ENCODE data around the gene HOXD9. TPM values are rescaled to one million over a fixed set of nuclear protein-coding genes. Genes with fewer than 3 reads are reported as not detected.

HOXD9 gene
- polyA plus RNA-seq, 1 donor (not counting 4 experiments of a cell fraction or from before 2014, with no cell fraction given) = not detected

GRCh38 chr2:176125772-176126054 lies 3.2 kb downstream of the HOXD9 start:
- no peak overlapping the region for H3K4me3 ChIP-seq (ENCODE audit: control insufficient read depth in 2 of 3, extremely low read depth in 1 of 3, insufficient read depth in 2 of 3, low read depth in 1 of 3, low read length in 3 of 3)
- no peak overlapping the region for H3K27ac ChIP-seq (ENCODE audit: control insufficient read depth, insufficient read depth, low read length)
- DNase-seq (ENCODE audit: low read depth, low spot score) = no peak
- no peak overlapping the region for H2AFZ ChIP-seq (ENCODE audit: control insufficient read depth, low read length)
- no peak for FAIRE-seq
- H3K4me2 ChIP-seq (ENCODE audit: control insufficient read depth, extremely low read depth, insufficient read depth, low read depth, low read length) = no peak overlapping the region
- peaks cover 96% of the 10 kb centered on the region for H3K27me3 ChIP-seq (ENCODE audit: control insufficient read depth, extremely low read depth, insufficient read depth, low read length)
- H3K79me2 ChIP-seq (ENCODE audit: control insufficient read depth, insufficient read depth, low read length) = no peaks in the 10 kb centered on the region
- no peaks in the 10 kb centered on the region for H3K9me3 ChIP-seq (ENCODE audit: control insufficient read depth, low read depth, low read length)
- TF ChIP-seq EZH2 (IDR thresholded peaks at IDR 0.05; ENCODE audit: low read length) (peak; percentile 31), CTCF (optimal IDR thresholded peaks at IDR 0.05 in 1 of 3, IDR thresholded peaks at IDR 0.05 in 1 of 3, conservative IDR thresholded peaks at IDR 0.05 in 1 of 3; ENCODE audit: extremely low read depth in 1 of 3, insufficient read depth in 2 of 3, low read length in 3 of 3) (no peak)
- dilution Hi-C loops (cut with MboI; ENCODE audit: extremely low pct_ligation_motif_present, low sequenced_read_pairs) = no loop called here
- H3K36me3 ChIP-seq (ENCODE audit: control insufficient read depth in 2 of 2, extremely low read depth in 1 of 2, insufficient read depth in 2 of 2, low read length in 2 of 2) = no peaks in the 10 kb centered on the region
- no peaks in the 10 kb centered on the region for H3K4me1 ChIP-seq (ENCODE audit: control insufficient read depth, extremely low read depth, insufficient read depth, low read length)
- H4K20me1 ChIP-seq (ENCODE audit: control insufficient read depth, extremely low read depth, insufficient read depth, low read length) = no peaks in the 10 kb centered on the region
- H3K9ac ChIP-seq (ENCODE audit: control insufficient read depth, extremely low read depth, insufficient read depth, low read length) = no peak overlapping the region
- no peaks in the 10 kb centered on the region for H3K9me1 ChIP-seq (ENCODE audit: control insufficient read depth, extremely low read depth, insufficient read depth, low read length)

GRCh38 chr2:176126929-176127773 lies 4.6 kb downstream of the HOXD9 start:
- Histone ChIP-seq H3K27me3 (ENCODE audit: control insufficient read depth, extremely low read depth, insufficient read depth, low read length) (peaks cover 94% of the 10 kb centered on the region), H4K20me1 (ENCODE audit: control insufficient read depth, extremely low read depth, insufficient read depth, low read length) (no peaks in the 10 kb centered on the region), H3K4me1 (ENCODE audit: control insufficient read depth, extremely low read depth, insufficient read depth, low read length) (no peaks in the 10 kb centered on the region), H3K79me2 (ENCODE audit: control insufficient read depth, insufficient read depth, low read length) (no peaks in the 10 kb centered on the region), H3K36me3 (ENCODE audit: control insufficient read depth in 2 of 2, extremely low read depth in 1 of 2, insufficient read depth in 2 of 2, low read length in 2 of 2) (no peaks in the 10 kb centered on the region), H3K4me3 (ENCODE audit: control insufficient read depth in 2 of 3, extremely low read depth in 1 of 3, insufficient read depth in 2 of 3, low read depth in 1 of 3, low read length in 3 of 3) (no peak overlapping the region), H3K4me2 (ENCODE audit: control insufficient read depth, extremely low read depth, insufficient read depth, low read depth, low read length) (no peak overlapping the region), H3K9me3 (ENCODE audit: control insufficient read depth, low read depth, low read length) (no peaks in the 10 kb centered on the region), H3K27ac (ENCODE audit: control insufficient read depth, insufficient read depth, low read length) (no peak overlapping the region), H3K9me1 (ENCODE audit: control insufficient read depth, extremely low read depth, insufficient read depth, low read length) (no peaks in the 10 kb centered on the region), H3K9ac (ENCODE audit: control insufficient read depth, extremely low read depth, insufficient read depth, low read length) (no peak overlapping the region), H2AFZ (ENCODE audit: control insufficient read depth, low read length) (no peak overlapping the region)
- dilution Hi-C loops (cut with MboI; ENCODE audit: extremely low pct_ligation_motif_present, low sequenced_read_pairs) = no loop called here
- DNase-seq (ENCODE audit: low read depth, low spot score) (no peak), FAIRE-seq (no peak)
- no peak for TF ChIP-seq EZH2 (IDR thresholded peaks at IDR 0.05; ENCODE audit: low read length)
- peak; percentile 58 to 74 (median 70) for TF ChIP-seq CTCF (optimal IDR thresholded peaks at IDR 0.05 in 1 of 3, IDR thresholded peaks at IDR 0.05 in 1 of 3, conservative IDR thresholded peaks at IDR 0.05 in 1 of 3; ENCODE audit: extremely low read depth in 1 of 3, insufficient read depth in 2 of 3, low read length in 3 of 3)
